Smooth muscle cell (in vitro differentiated cells): Measurements from ENCODE around the gene OCIAD2. TPM values are rescaled to one million over a fixed set of nuclear protein-coding genes. Genes with fewer than 3 reads are reported as not detected.

Source experiments
- DNase-seq: peaks from one replicate; lab custom pipeline; 2025; ENCODE audit not compliant: unreplicated experiment; lab: John Stamatoyannopoulos, UW
- H2AFZ ChIP-seq: fragments of 200-600 bp; sonication (generic); 2 replicates; pipeline ENCODE4 v1.6.0; 2016; ENCODE audit warnings: antibody characterized with exemption, low read depth, mild to moderate bottlenecking
- H3F3A ChIP-seq: fragments of 200-600 bp; sonication (generic); 2 replicates; pipeline ENCODE4 v1.6.0; 2017; ENCODE audit warnings: antibody characterized with exemption, low read depth
- H3K27ac ChIP-seq: fragments of 200-600 bp; sonication (generic); 2 replicates; pipeline ENCODE4 v1.5.1; 2016; ENCODE audit warnings: low read depth, mild to moderate bottlenecking
- H3K27me3 ChIP-seq: fragments of 200-600 bp; sonication (generic); 2 replicates; pipeline ENCODE4 v1.6.1; 2016; ENCODE audit warnings: low read depth, mild to moderate bottlenecking
- H3K36me3 ChIP-seq: fragments of 200-600 bp; sonication (generic); 2 replicates; pipeline ENCODE4 v1.5.1; 2016; ENCODE audit warnings: low read depth
- H3K4me1 ChIP-seq: fragments of 200-600 bp; sonication (generic); 2 replicates; pipeline ENCODE4 v1.5.1; 2016; ENCODE audit warnings: low read depth
- H3K4me2 ChIP-seq: fragments of 200-600 bp; sonication (generic); 2 replicates; pipeline ENCODE4 v1.6.0; 2016; ENCODE audit warnings: mild to moderate bottlenecking
- H3K4me3 ChIP-seq: fragments of 200-600 bp; sonication (generic); 2 replicates; pipeline ENCODE4 v1.5.1; 2016; ENCODE audit warnings: mild to moderate bottlenecking
- H3K79me2 ChIP-seq: fragments of 200-600 bp; sonication (generic); 2 replicates; pipeline ENCODE4 v1.6.0; 2016; ENCODE audit warnings: low read depth, mild to moderate bottlenecking
- H3K9ac ChIP-seq: fragments of 200-600 bp; sonication (generic); 2 replicates; pipeline ENCODE4 v1.6.0; 2016; ENCODE audit warnings: low read depth
- H3K9me3 ChIP-seq: fragments of 200-600 bp; sonication (generic); replicated peaks from 2 replicates; pipeline ENCODE4 v1.5.1; 2016; ENCODE audit warnings: low read depth
- H4K20me1 ChIP-seq: fragments of 200-600 bp; sonication (generic); 2 replicates; pipeline ENCODE4 v1.6.0; 2016; ENCODE audit warnings: low read depth
- WGBS: methylation state at CpG from one replicate; pipeline ENCODE4 v1.1.7; 2016; ENCODE audit warnings: low lambda C conversion rate; 5-methylcytosine and 5-hydroxymethylcytosine counted together
- polyA plus RNA-seq: library from polyadenylated mRNA; unstranded; fragments of >200 nt; fragmentation: Nextera tagmentation; extraction: Ambion mirVana; gene quantifications from 2 replicates; pipeline ENCODE4 v1.2.1, GENCODE V29; 2016
- total RNA-seq: library from RNA; depleted of rRNA; stranded (reverse); fragments of >200 nt; gene quantifications from 2 replicates; pipeline ENCODE4 v1.2.3, GENCODE V29; 2014
- TF ChIP-seq, protein P1 (sequence below): fragments of 200-600 bp; sonication (generic); IDR thresholded peaks from 2 replicates; pipeline ENCODE4 v1.5.1; 2017; ENCODE audit warnings: borderline replicate concordance, mild to moderate bottlenecking, antibody characterized with exemption; ENCODE audit not compliant: insufficient read depth, poor library complexity, severe bottlenecking

OCIAD2 gene
- total and polyA plus RNA-seq, 2 experiments from 2014 or later, result 30.4 to 45.1 TPM

DNA sequence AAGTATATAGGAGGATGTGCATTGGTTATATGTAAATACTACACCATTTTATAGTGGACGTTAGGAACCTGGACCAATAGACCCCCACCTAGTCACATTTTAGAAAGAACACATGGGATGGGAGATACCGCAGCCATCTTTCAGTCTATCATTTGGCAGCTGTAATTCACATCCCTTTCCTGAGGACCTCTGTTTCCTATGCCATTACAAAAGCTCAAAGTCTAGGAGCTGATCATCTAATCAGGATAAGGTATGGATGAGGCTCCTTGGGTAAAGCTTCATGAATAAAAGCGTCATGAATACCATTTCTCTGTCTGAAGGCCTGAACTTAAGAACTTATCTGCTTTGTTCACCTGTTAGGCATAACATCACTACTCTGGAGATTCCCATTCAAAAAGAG, 44.5 kb downstream of the OCIAD2 start:
- Histone ChIP-seq H3K9ac (no peak overlapping the region), H3K27ac (no peak overlapping the region), H2AFZ (no peak overlapping the region), H3K4me1 (no peaks in the 10 kb centered on the region), H3K9me3 (no peaks in the 10 kb centered on the region), H3K4me2 (no peak overlapping the region), H3K4me3 (no peak overlapping the region), H3K36me3 (peaks cover 17% of the 10 kb centered on the region), H3F3A (peaks cover 6% of the 10 kb centered on the region), H3K27me3 (no peaks in the 10 kb centered on the region), H3K79me2 (no peaks in the 10 kb centered on the region), H4K20me1 (no peaks in the 10 kb centered on the region)
- WGBS, result 97% methylated on average over 3 of the region's 3 CpGs
- TF ChIP-seq, protein P1, sequence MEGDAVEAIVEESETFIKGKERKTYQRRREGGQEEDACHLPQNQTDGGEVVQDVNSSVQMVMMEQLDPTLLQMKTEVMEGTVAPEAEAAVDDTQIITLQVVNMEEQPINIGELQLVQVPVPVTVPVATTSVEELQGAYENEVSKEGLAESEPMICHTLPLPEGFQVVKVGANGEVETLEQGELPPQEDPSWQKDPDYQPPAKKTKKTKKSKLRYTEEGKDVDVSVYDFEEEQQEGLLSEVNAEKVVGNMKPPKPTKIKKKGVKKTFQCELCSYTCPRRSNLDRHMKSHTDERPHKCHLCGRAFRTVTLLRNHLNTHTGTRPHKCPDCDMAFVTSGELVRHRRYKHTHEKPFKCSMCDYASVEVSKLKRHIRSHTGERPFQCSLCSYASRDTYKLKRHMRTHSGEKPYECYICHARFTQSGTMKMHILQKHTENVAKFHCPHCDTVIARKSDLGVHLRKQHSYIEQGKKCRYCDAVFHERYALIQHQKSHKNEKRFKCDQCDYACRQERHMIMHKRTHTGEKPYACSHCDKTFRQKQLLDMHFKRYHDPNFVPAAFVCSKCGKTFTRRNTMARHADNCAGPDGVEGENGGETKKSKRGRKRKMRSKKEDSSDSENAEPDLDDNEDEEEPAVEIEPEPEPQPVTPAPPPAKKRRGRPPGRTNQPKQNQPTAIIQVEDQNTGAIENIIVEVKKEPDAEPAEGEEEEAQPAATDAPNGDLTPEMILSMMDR, result no peak
- no peak for DNase-seq

DNA sequence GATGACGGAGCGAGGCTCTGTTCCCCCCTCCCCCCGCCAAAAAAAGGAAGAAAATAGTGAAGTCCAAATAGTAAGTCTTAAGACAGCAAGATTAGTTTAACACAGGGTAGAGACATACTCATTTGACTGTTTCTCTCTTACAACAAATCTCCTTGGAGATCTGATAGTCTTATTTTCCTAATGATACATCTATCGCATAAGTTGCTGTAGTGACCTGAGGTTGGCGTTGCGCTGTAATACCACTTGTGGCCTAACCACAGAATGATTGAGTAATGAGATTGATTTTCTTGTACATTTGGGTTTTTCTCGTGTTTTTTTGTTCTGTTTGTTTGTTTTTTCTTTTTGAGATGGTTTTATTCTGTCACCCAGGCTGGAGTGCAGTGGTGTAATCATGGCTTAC, 48.4 kb downstream of the OCIAD2 start:
- TF ChIP-seq, protein P1, result no peak
- H3K79me2 ChIP-seq, result peaks cover 5% of the 10 kb centered on the region
- peaks cover 17% of the 10 kb centered on the region for H3K36me3 ChIP-seq
- H3K27ac ChIP-seq, result no peak overlapping the region
- no peak overlapping the region for H3K9ac ChIP-seq
- no peak for DNase-seq
- H3K4me1 ChIP-seq, result no peaks in the 10 kb centered on the region
- no peak overlapping the region for H3K4me3 ChIP-seq
- H3K27me3 ChIP-seq, result no peaks in the 10 kb centered on the region
- no peaks in the 10 kb centered on the region for H3K9me3 ChIP-seq
- no peak overlapping the region for H3K4me2 ChIP-seq
- no peaks in the 10 kb centered on the region for H4K20me1 ChIP-seq
- no peak overlapping the region for H2AFZ ChIP-seq
- peaks cover 6% of the 10 kb centered on the region for H3F3A ChIP-seq
- WGBS, result 98% methylated on average over 7 of the region's 7 CpGs

DNA sequence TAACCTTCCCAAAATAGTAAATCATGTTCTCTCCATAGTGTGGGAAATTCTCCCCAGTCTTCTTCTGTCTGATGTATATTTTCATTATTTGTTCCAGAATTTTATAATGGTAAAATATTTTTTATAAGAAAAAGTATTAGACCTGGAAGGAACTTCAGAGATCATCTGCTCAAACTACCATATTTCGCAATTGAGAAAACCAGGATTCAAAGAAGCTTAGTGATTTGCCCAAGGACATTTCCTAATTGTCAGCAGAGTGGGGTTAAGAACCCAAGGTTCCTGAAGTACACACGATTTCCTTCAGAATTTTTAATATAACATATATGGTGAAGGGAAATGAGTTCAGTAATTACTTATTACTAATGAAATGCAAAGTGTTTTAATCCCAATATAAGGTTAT, 51.6 kb downstream of the OCIAD2 start:
- Histone ChIP-seq H3K4me2 (no peak overlapping the region), H3K9ac (no peak overlapping the region), H4K20me1 (peaks cover 3% of the 10 kb centered on the region), H3K4me1 (no peaks in the 10 kb centered on the region), H2AFZ (no peak overlapping the region), H3K36me3 (peaks cover 11% of the 10 kb centered on the region), H3K9me3 (no peaks in the 10 kb centered on the region), H3K79me2 (peaks cover 12% of the 10 kb centered on the region), H3K27ac (no peak overlapping the region), H3F3A (peaks cover 5% of the 10 kb centered on the region), H3K4me3 (no peak overlapping the region), H3K27me3 (no peaks in the 10 kb centered on the region)
- no peak for DNase-seq
- WGBS, result 99% methylated on average over 2 of the region's 2 CpGs
- TF ChIP-seq, protein P1, result no peak

DNA sequence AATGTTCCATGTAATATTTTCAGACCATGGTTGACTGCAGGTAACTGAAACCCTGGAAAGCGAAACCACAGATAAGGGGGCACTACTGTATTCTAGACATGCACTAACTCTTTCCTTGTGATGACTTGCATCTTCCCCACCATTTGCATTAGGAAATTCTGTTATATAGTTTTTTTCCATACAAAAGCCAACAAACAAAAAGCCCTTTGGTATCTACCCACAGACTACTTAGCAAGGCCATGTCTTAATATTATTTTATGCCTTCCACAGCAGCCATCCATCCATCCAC, 52.2 kb downstream of the OCIAD2 start:
- Histone ChIP-seq H3K4me3 (no peak overlapping the region), H3F3A (no peaks in the 10 kb centered on the region), H3K36me3 (peaks cover 7% of the 10 kb centered on the region), H3K27me3 (no peaks in the 10 kb centered on the region), H3K9me3 (no peaks in the 10 kb centered on the region), H3K9ac (no peak overlapping the region), H2AFZ (no peak overlapping the region), H3K4me2 (no peak overlapping the region), H3K4me1 (no peaks in the 10 kb centered on the region), H4K20me1 (peaks cover 7% of the 10 kb centered on the region), H3K27ac (no peak overlapping the region), H3K79me2 (peaks cover 18% of the 10 kb centered on the region)
- no peak for DNase-seq
- TF ChIP-seq, protein P1, result no peak
- 95% methylated on average over 1 of the region's 1 CpG for whole genome bisulfite sequencing
